DND-41 (cell line): ENCODE measurements around the gene TNS3.

Experiments
- CTCF ChIP-seq: IDR thresholded peaks from 2 replicates; pipeline ENCODE4 v1.5.1; 2012; ENCODE audit warnings: borderline replicate concordance, low read length, moderate library complexity, mild to moderate bottlenecking; ENCODE audit not compliant: poor library complexity, severe bottlenecking; ENCODE audit errors: extremely low read depth
- EZH2 ChIP-seq: IDR thresholded peaks from 3 replicates; pipeline ENCODE4 v1.6.1; 2012; ENCODE audit warnings: borderline replicate concordance, low read depth, mild to moderate bottlenecking, moderate library complexity, low read length, inconsistent platforms; ENCODE audit not compliant: severe bottlenecking

- TF ChIP-seq CTCF (no peak), EZH2 (no peak)
Observed at GRCh38 chr7:47355684-47356083, 226.2 kb downstream of the TNS3 start.
